Psoas muscle (tissue), 8 donors: Measurements from ENCODE around the gene CXXC4. TPM values are rescaled to one million over a fixed set of nuclear protein-coding genes. Genes with fewer than 3 reads are reported as not detected.

Source experiments
- ATAC-seq, 4 donors: fragments of 200-7000 bp; cut with Tn5 transposase; one replicate each; pipeline ENCODE4 v1.9.1; 2020; ENCODE audit warnings: moderate library complexity in 3 of 4, mild to moderate bottlenecking in 2 of 4
- DNase-seq, 2 donors: peaks; one replicate each; pipeline ENCODE4 v3.0.0-alpha.2; 2020
- H3K27ac ChIP-seq: fragments of 200-600 bp; one replicate; pipeline ENCODE4 v1.8.0; 2022
- H3K27me3 ChIP-seq, 3 donors: fragments of 200-600 bp in 1 of 3; one replicate each; pipeline versions ENCODE4 v1.6.1 to v1.8.0; 2013 to 2022; ENCODE audit warnings: low read length in 2 of 3, mild to moderate bottlenecking in 2 of 3, moderate library complexity in 1 of 3; ENCODE audit not compliant: insufficient read depth in 3 of 3
- H3K36me3 ChIP-seq, 2 donors: fragments of 200-600 bp in 1 of 2; one replicate each; pipeline versions ENCODE4 v1.6.1 to v1.8.0; 2013 to 2022; ENCODE audit warnings: low read depth in 1 of 2, mild to moderate bottlenecking in 1 of 2, moderate library complexity in 1 of 2; ENCODE audit not compliant: insufficient read depth in 1 of 2
- H3K4me1 ChIP-seq: fragments of 200-600 bp; one replicate; pipeline ENCODE4 v1.8.0; 2022
- H3K4me3 ChIP-seq: fragments of 200-600 bp; one replicate; pipeline ENCODE4 v1.8.0; 2022; ENCODE audit warnings: mild to moderate bottlenecking
- H3K9me3 ChIP-seq: fragments of 200-600 bp; one replicate; pipeline ENCODE4 v1.8.0; 2022
- CTCF ChIP-seq: fragments of 200-600 bp; IDR thresholded peaks from one replicate; pipeline ENCODE4 v1.8.0; 2022; ENCODE audit warnings: antibody characterized with exemption
- WGBS, 3 donors: extraction: QIAGEN DNeasy Blood & Tissue Kit; methylation state at CpG; one replicate each; pipeline versions ENCODE4 v1.1.6 to v1.1.7; 2013; 5-methylcytosine and 5-hydroxymethylcytosine counted together
- intact Hi-C, 2 donors: fragments of 100-400 bp; cut with DNase I; formaldehyde crosslinking; loops; one replicate each; pipeline versions ENCODE4 v1.11.0 to v1.14.2; 2022
- polyA plus RNA-seq, 3 donors: library from polyadenylated mRNA; stranded (reverse); fragments of 200-250 nt; gene quantifications; one replicate each; pipeline ENCODE4 v1.2.3, GENCODE V29; 2013
- total RNA-seq, 4 donors: library from RNA; stranded (reverse); fragmentation: NEBNext Ultra II Directional in 2 of 4; extraction: Animal tissue kit (Norgen Biotek cat#: 25700) in 2 of 4; gene quantifications; one replicate each; pipeline versions ENCODE4 v1.2.1 to v1.2.4, GENCODE V29; 2021 to 2023
- donor health status: healthy with polysubstance abuse.
- donor health status: DM: no; HTN: no; CAD: no; lungs with moderate emphysema.
- donor health status: Bipolar disorder and iron deficiency.
- donor health status: healthy.
- donor health status: DM: yes; HTN: yes; CAD: no.
- donor health status: DM: no; HTN: no; CAD: no.
- donor health status: DM: no; HTN: no; CAD: no.
- donor health status: DM: yes; HTN: yes; CAD: no.

Gene CXXC4
- total and polyA plus RNA-seq, 7 donors, result 0.05 to 0.36 (median 0.10) TPM

GRCh38 chr4:104501290-104501689 lies 6.6 kb upstream of the CXXC4 start:
- intact Hi-C loops, result no loop called here
- DNase-seq, result no peak
- Histone ChIP-seq H3K27ac (no peak overlapping the region), H3K4me3 (no peak overlapping the region), H3K36me3 (no peaks in the 10 kb centered on the region), H3K9me3 (no peaks in the 10 kb centered on the region), H3K4me1 (no peaks in the 10 kb centered on the region), H3K27me3 (peaks cover 0 to 20% (median 0%) of the 10 kb centered on the region in 3 donors)
- no peak for TF ChIP-seq CTCF
- 55 to 60% (median 57%) methylated on average over 3 of the region's 3 CpGs for WGBS, 3 donors
- no peak for ATAC-seq

- H3K4me3 ChIP-seq, result no peak overlapping the region
- TF ChIP-seq CTCF, result no peak
- DNase-seq, result no peak
- ATAC-seq, result peak in 1 of 4 donors; percentile 63
- no peaks in the 10 kb centered on the region for H3K4me1 ChIP-seq
- WGBS, 3 donors, result 62 to 63% (median 62%) methylated on average over 5 of the region's 5 CpGs
- intact Hi-C loops, result no loop called here
- no peaks in the 10 kb centered on the region for H3K36me3 ChIP-seq
- H3K27ac ChIP-seq, result no peak overlapping the region
- peaks cover 0 to 26% (median 0%) of the 10 kb centered on the region in 3 donors for H3K27me3 ChIP-seq
- no peaks in the 10 kb centered on the region for H3K9me3 ChIP-seq
Measured at GRCh38 chr4:104500442-104500841, 5.7 kb upstream of the CXXC4 start.

GRCh38 chr4:104494185-104494584 lies 509 bp downstream of the CXXC4 start:
- H3K27me3 ChIP-seq, result peaks cover 0 to 28% (median 0%) of the 10 kb centered on the region in 3 donors

GRCh38 chr4:104493081-104493831 lies 1.4 kb downstream of the CXXC4 start:
- 87 to 92% (median 88%) methylated on average over 3 of the region's 3 CpGs for WGBS, 3 donors
- no peak for TF ChIP-seq CTCF
- H3K36me3 ChIP-seq, result no peaks in the 10 kb centered on the region
- intact Hi-C loops, result no loop called here
- H3K27ac ChIP-seq, result no peak overlapping the region
- ATAC-seq, result no peak
- peaks cover 4% of the 10 kb centered on the region for H3K4me1 ChIP-seq
- H3K27me3 ChIP-seq, result peaks cover 0 to 28% (median 0%) of the 10 kb centered on the region in 3 donors
- no peak for DNase-seq
- H3K4me3 ChIP-seq, result no peak overlapping the region
- H3K9me3 ChIP-seq, result no peaks in the 10 kb centered on the region

More at GRCh38 chr4:104494185-104494584, 509 bp downstream of the CXXC4 start:
- ATAC-seq, result no peak
- H3K27ac ChIP-seq, result no peak overlapping the region
- peak overlapping the region; percentile 69 for H3K4me3 ChIP-seq
- 34 to 45% (median 39%) methylated on average over 5 of the region's 5 CpGs for WGBS, 3 donors
- peaks cover 4% of the 10 kb centered on the region for H3K4me1 ChIP-seq
- no peak for TF ChIP-seq CTCF
- no peaks in the 10 kb centered on the region for H3K36me3 ChIP-seq
- intact Hi-C loops, result no loop called here
- no peaks in the 10 kb centered on the region for H3K9me3 ChIP-seq
- no peak for DNase-seq
